Measurements from ENCODE around the gene GATAD2A.

- TF ChIP-seq POLR2A (IDR thresholded peaks at IDR 0.05; ENCODE audit: low read length) (no peak), GATA1 (IDR thresholded peaks at IDR 0.05; ENCODE audit: low read depth, low read length) (no peak)
Observed at GRCh38 chr19:19528721-19529490, 123.4 kb downstream of the GATAD2A start, which contains the start of gene YJEFN3.
